Neural progenitor cell (in vitro differentiated cells): ENCODE data around the gene DISP3. TPM values are rescaled to one million over a fixed set of nuclear protein-coding genes. Genes with fewer than 3 reads are reported as not detected.
A peak's percentile ranks its signal among the peaks of the same experiment; 100 is the strongest.

Source experiments
- DNase-seq: peaks from one replicate; pipeline ENCODE4 v3.0.0-alpha.2; 2016; ENCODE audit warnings: low spot score
- H2AFZ ChIP-seq: fragments of 200-600 bp; sonication (generic); replicated peaks from 2 replicates; pipeline ENCODE4 v1.6.1; 2016; ENCODE audit warnings: antibody characterized with exemption
- H3F3A ChIP-seq: fragments of 200-600 bp; sonication (generic); 2 replicates; pipeline ENCODE4 v1.6.1; 2016; ENCODE audit warnings: antibody characterized with exemption, low read depth
- H3K27ac ChIP-seq: fragments of 200-600 bp; sonication (generic); 2 replicates; pipeline ENCODE4 v1.5.1; 2016; ENCODE audit warnings: mild to moderate bottlenecking
- H3K27me3 ChIP-seq: fragments of 200-600 bp; sonication (generic); 2 replicates; pipeline ENCODE4 v1.6.1; 2016; ENCODE audit warnings: mild to moderate bottlenecking, moderate library complexity
- H3K36me3 ChIP-seq: fragments of 200-600 bp; sonication (generic); 2 replicates; pipeline ENCODE4 v1.5.1; 2016
- H3K4me1 ChIP-seq: fragments of 200-600 bp; sonication (generic); 2 replicates; pipeline ENCODE4 v1.6.1; 2016; ENCODE audit warnings: mixed run types
- H3K4me2 ChIP-seq: fragments of 200-600 bp; sonication (generic); 2 replicates; pipeline ENCODE4 v1.6.1; 2016
- H3K4me3 ChIP-seq: fragments of 200-600 bp; sonication (generic); 2 replicates; pipeline ENCODE4 v1.5.1; 2016
- H3K79me2 ChIP-seq: fragments of 200-600 bp; sonication (generic); 2 replicates; pipeline ENCODE4 v1.6.1; 2016; ENCODE audit warnings: low read depth
- H3K9ac ChIP-seq: fragments of 200-600 bp; sonication (generic); 2 replicates; pipeline ENCODE4 v1.6.1; 2016
- H3K9me3 ChIP-seq: fragments of 200-600 bp; sonication (generic); 2 replicates; pipeline ENCODE4 v1.5.1; 2016; ENCODE audit warnings: low read depth
- H4K20me1 ChIP-seq: fragments of 200-600 bp; sonication (generic); 2 replicates; pipeline ENCODE4 v1.6.1; 2016; ENCODE audit warnings: low read depth
- H3K27ac Mint-ChIP-seq: 3 replicates; pipeline ENCODE4 v1.8.0; 2021; ENCODE audit warnings: mixed read lengths
- H3K27me3 Mint-ChIP-seq: 2 replicates; pipeline ENCODE4 v1.8.0; 2022; ENCODE audit warnings: low read depth, mild to moderate bottlenecking, inconsistent platforms, moderate library complexity, mixed read lengths; ENCODE audit not compliant: insufficient read depth
- H3K36me3 Mint-ChIP-seq: 3 replicates; pipeline ENCODE4 v1.8.0; 2021; ENCODE audit warnings: mixed read lengths
- H3K4me1 Mint-ChIP-seq: 3 replicates; pipeline ENCODE4 v1.8.0; 2021; ENCODE audit warnings: mixed read lengths
- H3K4me3 Mint-ChIP-seq: 3 replicates; pipeline ENCODE4 v1.8.0; 2021; ENCODE audit warnings: mild to moderate bottlenecking, moderate library complexity, mixed read lengths
- H3K9me3 Mint-ChIP-seq: 3 replicates; pipeline ENCODE4 v1.8.0; 2020; ENCODE audit warnings: mixed read lengths
- EZH2 ChIP-seq: fragments of 200-600 bp; sonication (generic); IDR thresholded peaks from 2 replicates; pipeline ENCODE4 v1.6.1; 2017; ENCODE audit warnings: antibody characterized with exemption, mild to moderate bottlenecking, moderate library complexity
- EZH2phosphoT487 ChIP-seq: fragments of 200-600 bp; sonication (generic); IDR thresholded peaks from 2 replicates; pipeline ENCODE4 v1.6.1; 2017; ENCODE audit warnings: antibody characterized with exemption
- total RNA-seq: library from RNA; depleted of rRNA; stranded (reverse); fragments of >200 nt; gene quantifications from 2 replicates; pipeline ENCODE4 v1.2.3, GENCODE V29; 2015; ENCODE audit warnings: low replicate concordance
- TF ChIP-seq, protein P1 (sequence below): fragments of 200-600 bp; sonication (generic); IDR thresholded peaks from 2 replicates; pipeline ENCODE4 v1.5.1; 2017; ENCODE audit warnings: antibody characterized with exemption, mild to moderate bottlenecking

The DISP3 gene
- total RNA-seq, 1 donor from 2014 or later, result 2.0 TPM

DNA sequence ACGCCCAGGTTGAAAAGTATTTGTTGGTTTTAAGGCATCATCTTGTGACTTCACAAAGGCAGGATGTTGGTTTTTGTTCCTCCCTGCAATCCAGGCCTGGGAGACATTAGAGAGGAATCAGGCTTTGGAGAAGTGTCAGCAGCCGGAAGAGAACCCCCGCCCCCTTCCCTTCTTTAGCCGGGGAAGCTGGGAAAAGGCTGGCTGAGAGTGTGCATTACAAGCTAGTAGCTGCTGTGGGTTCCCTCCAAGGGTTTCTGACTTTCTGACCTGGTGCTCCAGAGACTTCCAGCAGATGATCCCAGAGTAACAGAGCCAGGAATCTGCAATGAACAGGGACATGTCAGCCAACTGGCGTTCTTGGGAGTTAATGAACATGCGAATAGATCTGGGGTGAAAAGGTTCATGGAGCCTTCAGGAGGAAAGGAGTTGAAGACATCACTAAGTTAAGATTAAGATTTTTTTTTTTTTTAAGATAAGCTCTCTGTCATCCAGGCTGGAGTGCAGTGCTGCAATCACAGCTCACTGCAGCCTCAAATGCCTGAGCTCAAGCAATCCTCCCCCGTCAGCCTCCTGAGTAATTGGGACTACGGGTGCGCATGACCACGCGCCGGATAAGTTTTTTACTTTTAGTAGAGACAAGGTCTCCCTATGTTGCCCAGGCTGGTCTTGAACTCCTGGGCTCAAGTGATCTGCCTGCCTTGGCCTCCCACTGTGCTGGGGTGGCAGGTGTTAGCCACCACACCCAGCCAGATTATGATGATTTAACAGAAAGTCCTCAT lies 7.5 kb downstream of the DISP3 start:
- H3K4me3 Mint-ChIP-seq, result no peak overlapping the region
- H3K36me3 ChIP-seq, result no peaks in the 10 kb centered on the region

DNA sequence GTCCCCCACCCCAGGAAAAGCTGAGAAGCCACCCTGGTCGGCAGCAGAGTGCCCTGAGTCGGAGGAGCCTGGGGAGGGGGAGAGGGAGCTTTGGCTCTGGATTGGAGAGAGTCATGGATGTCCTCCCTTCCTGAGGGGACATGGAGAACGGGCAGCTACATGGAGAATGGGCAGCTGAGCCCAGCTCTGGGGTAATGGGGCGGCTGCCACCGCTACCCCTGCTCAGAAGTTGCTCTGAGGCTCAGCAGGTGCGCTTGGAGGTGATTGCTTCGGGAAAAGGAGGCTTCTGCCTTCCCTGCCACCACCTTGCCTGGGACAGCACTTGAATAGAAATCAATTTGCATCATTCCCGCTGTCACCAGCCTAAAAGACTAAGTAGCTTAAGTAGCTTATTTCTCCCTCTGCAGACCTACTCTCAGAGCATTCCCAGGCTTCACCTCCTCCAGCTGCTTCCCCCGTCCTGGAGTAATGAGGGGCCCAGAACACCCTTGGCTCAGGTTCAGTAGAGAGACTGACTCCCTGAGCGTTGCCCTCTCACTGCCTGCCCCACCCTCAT lies 8.3 kb downstream of the DISP3 start:
- Mint-ChIP-seq H3K27me3 (peaks cover 7% of the 10 kb centered on the region), H3K27ac (no peak overlapping the region)
- H4K20me1 ChIP-seq, result peaks cover 36% of the 10 kb centered on the region

More for the DNA sequence above, 7.5 kb downstream of the DISP3 start:
- peaks cover 20% of the 10 kb centered on the region for H3F3A ChIP-seq
- no peaks in the 10 kb centered on the region for H3K9me3 ChIP-seq
- H3K79me2 ChIP-seq, result no peaks in the 10 kb centered on the region
- H3K27ac ChIP-seq, result no peak overlapping the region
- Mint-ChIP-seq H3K4me1 (peaks cover 22% of the 10 kb centered on the region), H3K9me3 (no peaks in the 10 kb centered on the region), H3K27ac (no peak overlapping the region), H3K27me3 (peaks cover 7% of the 10 kb centered on the region), H3K36me3 (peaks cover 4% of the 10 kb centered on the region)
- H3K9ac ChIP-seq, result no peak overlapping the region
- no peak overlapping the region for H2AFZ ChIP-seq
- peaks cover 25% of the 10 kb centered on the region for H3K4me1 ChIP-seq
- H3K4me2 ChIP-seq, result peak overlapping the region; percentile 67
- TF ChIP-seq EZH2phosphoT487, result no peak
- no peak for TF ChIP-seq EZH2
- TF ChIP-seq, protein P1, sequence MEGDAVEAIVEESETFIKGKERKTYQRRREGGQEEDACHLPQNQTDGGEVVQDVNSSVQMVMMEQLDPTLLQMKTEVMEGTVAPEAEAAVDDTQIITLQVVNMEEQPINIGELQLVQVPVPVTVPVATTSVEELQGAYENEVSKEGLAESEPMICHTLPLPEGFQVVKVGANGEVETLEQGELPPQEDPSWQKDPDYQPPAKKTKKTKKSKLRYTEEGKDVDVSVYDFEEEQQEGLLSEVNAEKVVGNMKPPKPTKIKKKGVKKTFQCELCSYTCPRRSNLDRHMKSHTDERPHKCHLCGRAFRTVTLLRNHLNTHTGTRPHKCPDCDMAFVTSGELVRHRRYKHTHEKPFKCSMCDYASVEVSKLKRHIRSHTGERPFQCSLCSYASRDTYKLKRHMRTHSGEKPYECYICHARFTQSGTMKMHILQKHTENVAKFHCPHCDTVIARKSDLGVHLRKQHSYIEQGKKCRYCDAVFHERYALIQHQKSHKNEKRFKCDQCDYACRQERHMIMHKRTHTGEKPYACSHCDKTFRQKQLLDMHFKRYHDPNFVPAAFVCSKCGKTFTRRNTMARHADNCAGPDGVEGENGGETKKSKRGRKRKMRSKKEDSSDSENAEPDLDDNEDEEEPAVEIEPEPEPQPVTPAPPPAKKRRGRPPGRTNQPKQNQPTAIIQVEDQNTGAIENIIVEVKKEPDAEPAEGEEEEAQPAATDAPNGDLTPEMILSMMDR, result no peak
- peaks cover 3% of the 10 kb centered on the region for H3K27me3 ChIP-seq
- H4K20me1 ChIP-seq, result peaks cover 44% of the 10 kb centered on the region
- no peak overlapping the region for H3K4me3 ChIP-seq
- DNase-seq, result no peak

DNA sequence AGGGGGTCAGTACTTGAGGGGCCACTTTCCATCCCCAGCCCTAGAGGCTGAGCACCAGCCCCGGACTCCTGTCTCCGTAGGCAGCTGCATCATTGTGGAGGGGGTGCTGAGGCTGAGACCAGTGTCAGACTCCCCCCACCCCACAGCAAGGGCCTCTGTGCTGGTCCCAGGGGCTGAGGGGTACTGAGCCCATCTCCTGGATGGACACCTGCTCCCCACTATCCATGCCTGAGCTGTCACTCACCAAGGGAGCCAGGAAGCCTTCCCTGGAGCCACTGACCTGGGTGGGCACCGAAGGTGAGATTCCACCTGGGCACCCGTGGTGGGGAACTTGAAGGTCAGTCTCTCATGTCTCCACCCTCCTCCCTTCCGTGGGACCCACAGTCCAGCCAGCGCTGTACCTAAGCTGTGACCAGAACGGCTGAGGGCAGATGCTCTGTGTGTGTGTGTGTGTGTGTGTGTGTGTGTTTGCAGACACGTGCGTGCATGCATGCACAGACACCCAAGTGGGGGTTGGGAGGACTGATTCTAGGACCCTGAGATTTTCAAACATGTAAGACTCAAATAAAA lies 9.3 kb downstream of the DISP3 start:
- Histone ChIP-seq H3K9ac (no peak overlapping the region), H3K27ac (no peak overlapping the region), H2AFZ (no peak overlapping the region), H3F3A (peaks cover 20% of the 10 kb centered on the region), H3K36me3 (no peaks in the 10 kb centered on the region), H4K20me1 (peaks cover 36% of the 10 kb centered on the region), H3K4me2 (peak overlapping the region; percentile 67), H3K79me2 (no peaks in the 10 kb centered on the region), H3K27me3 (no peaks in the 10 kb centered on the region), H3K4me1 (peaks cover 25% of the 10 kb centered on the region), H3K9me3 (no peaks in the 10 kb centered on the region), H3K4me3 (no peak overlapping the region)
- Mint-ChIP-seq H3K27me3 (peaks cover 7% of the 10 kb centered on the region), H3K9me3 (no peaks in the 10 kb centered on the region), H3K4me3 (no peak overlapping the region), H3K4me1 (peaks cover 19% of the 10 kb centered on the region), H3K36me3 (peaks cover 2% of the 10 kb centered on the region), H3K27ac (no peak overlapping the region)
- DNase-seq, result no peak
- TF ChIP-seq EZH2 (no peak), EZH2phosphoT487 (no peak)
- TF ChIP-seq, protein P1, result no peak

More for the DNA sequence above, 8.3 kb downstream of the DISP3 start:
- H3K79me2 ChIP-seq, result no peaks in the 10 kb centered on the region
- H3K36me3 ChIP-seq, result no peaks in the 10 kb centered on the region
- H3K4me1 Mint-ChIP-seq, result peaks cover 19% of the 10 kb centered on the region
- H3K27me3 ChIP-seq, result no peaks in the 10 kb centered on the region
- H3K9ac ChIP-seq, result no peak overlapping the region
- H3K4me2 ChIP-seq, result peak overlapping the region; percentile 67
- H3F3A ChIP-seq, result peaks cover 20% of the 10 kb centered on the region
- H3K4me3 Mint-ChIP-seq, result no peak overlapping the region
- TF ChIP-seq EZH2phosphoT487, result no peak
- peaks cover 2% of the 10 kb centered on the region for H3K36me3 Mint-ChIP-seq
- no peak overlapping the region for H2AFZ ChIP-seq
- H3K4me1 ChIP-seq, result peaks cover 25% of the 10 kb centered on the region
- peak; percentile 80 for DNase-seq
- no peak overlapping the region for H3K4me3 ChIP-seq
- H3K9me3 Mint-ChIP-seq, result no peaks in the 10 kb centered on the region
- peak overlapping the region; percentile 50 for H3K27ac ChIP-seq
- no peaks in the 10 kb centered on the region for H3K9me3 ChIP-seq
